Endothelial cell of umbilical vein (primary cell): Measurements from ENCODE around the gene SRRD.

Source experiments
- CTCF ChIP-seq, 2 donors: IDR thresholded peaks; 1 replicate in 1 of 2; 2 replicates in 1 of 2; pipeline ENCODE4 v1.5.1; 2011; ENCODE audit warnings: low read length in 2 of 2, mild to moderate bottlenecking in 2 of 2, moderate library complexity in 2 of 2, control low read depth in 1 of 2, inconsistent platforms in 1 of 2, low read depth in 1 of 2; ENCODE audit not compliant: insufficient read depth in 1 of 2; ENCODE audit errors: extremely low read depth in 1 of 2
- EZH2 ChIP-seq: IDR thresholded peaks from 2 replicates; pipeline ENCODE4 v1.6.1; 2012; ENCODE audit warnings: borderline replicate concordance, low read depth, mild to moderate bottlenecking, moderate library complexity, low read length, inconsistent platforms; ENCODE audit not compliant: severe bottlenecking
- GATA2 ChIP-seq: IDR thresholded peaks from 2 replicates; pipeline ENCODE4 v1.7.0; 2011; ENCODE audit warnings: low read depth, mild to moderate bottlenecking, moderate library complexity, mixed read lengths, low read length; ENCODE audit not compliant: insufficient read length, insufficient read depth
- MAX ChIP-seq: IDR thresholded peaks from 2 replicates; pipeline ENCODE4 v1.6.1; 2011; ENCODE audit not compliant: insufficient read depth, insufficient read length
- MYC ChIP-seq: IDR thresholded peaks from one replicate; pipeline ENCODE4 v1.6.1; 2011; ENCODE audit warnings: mild to moderate bottlenecking, low read depth, low read length
- POLR2A ChIP-seq: IDR thresholded peaks from 2 replicates; pipeline ENCODE4 v1.6.1; 2012; ENCODE audit warnings: low read depth, mild to moderate bottlenecking, control low read depth, low read length
- POLR2AphosphoS5 ChIP-seq: IDR thresholded peaks from 2 replicates; pipeline ENCODE4 v1.6.1; 2012; ENCODE audit warnings: low read depth, mild to moderate bottlenecking, control low read depth, low read length, moderate library complexity; ENCODE audit not compliant: insufficient read depth

GRCh38 chr22:26524870-26525269 is 41.2 kb downstream of the SRRD start:
- no peak for TF ChIP-seq CTCF (IDR thresholded peaks at IDR 0.05; ENCODE audit: extremely low read depth in 1 of 2, insufficient read depth in 1 of 2, low read depth in 1 of 2, low read length in 2 of 2)
- TF ChIP-seq POLR2A = no peak
- TF ChIP-seq MAX = no peak
- no peak for TF ChIP-seq EZH2
- no peak for TF ChIP-seq POLR2AphosphoS5
- no peak for TF ChIP-seq GATA2
- no peak for TF ChIP-seq MYC
